GM18870 (cell line): Measurements from ENCODE around the gene SDC1.
"Not testable (repeated sequence)": the region's sequence is repeated elsewhere in the genome, so short reads cannot be mapped to it uniquely, and the experiment has no call there.

Source experiments
- ATAC-seq: cut with Tn5 transposase; IDR thresholded peaks from one replicate; pipeline ENCODE4 v1.9.1; 2021; ENCODE audit warnings: moderate library complexity; ENCODE audit not compliant: unreplicated experiment

Gene SDC1

DNA sequence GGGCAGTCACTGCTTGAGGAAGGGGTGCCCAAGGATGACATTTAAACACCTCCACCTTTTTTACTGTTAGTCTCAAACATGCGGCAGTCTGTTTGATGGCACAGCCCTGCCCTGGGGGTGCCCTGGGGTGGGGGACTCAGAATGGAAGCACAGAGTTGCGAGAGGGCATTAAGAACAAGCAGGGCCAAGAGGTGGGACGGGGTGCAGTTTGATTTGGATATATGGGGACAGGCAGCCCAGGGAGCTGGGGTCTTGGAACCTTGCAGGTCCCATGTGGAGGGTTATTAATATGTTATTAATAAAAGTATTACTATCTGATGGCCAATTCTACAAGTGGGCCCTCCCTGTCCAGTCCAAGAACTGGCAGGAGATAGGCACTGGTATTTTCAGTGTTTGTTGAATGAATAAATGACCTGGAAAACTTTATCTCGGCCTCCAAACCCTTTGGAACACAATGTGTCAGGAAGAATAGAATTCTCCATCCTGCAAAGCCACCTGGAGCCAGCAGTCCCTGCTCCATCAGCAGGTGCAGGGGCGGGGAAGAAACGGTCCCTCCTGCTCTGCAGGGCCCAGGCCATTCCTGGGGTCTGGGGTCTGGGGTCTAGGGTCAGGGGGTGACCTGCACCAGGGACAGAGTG, 25.2 kb downstream of the SDC1 start:
- ATAC-seq, result no peak

DNA sequence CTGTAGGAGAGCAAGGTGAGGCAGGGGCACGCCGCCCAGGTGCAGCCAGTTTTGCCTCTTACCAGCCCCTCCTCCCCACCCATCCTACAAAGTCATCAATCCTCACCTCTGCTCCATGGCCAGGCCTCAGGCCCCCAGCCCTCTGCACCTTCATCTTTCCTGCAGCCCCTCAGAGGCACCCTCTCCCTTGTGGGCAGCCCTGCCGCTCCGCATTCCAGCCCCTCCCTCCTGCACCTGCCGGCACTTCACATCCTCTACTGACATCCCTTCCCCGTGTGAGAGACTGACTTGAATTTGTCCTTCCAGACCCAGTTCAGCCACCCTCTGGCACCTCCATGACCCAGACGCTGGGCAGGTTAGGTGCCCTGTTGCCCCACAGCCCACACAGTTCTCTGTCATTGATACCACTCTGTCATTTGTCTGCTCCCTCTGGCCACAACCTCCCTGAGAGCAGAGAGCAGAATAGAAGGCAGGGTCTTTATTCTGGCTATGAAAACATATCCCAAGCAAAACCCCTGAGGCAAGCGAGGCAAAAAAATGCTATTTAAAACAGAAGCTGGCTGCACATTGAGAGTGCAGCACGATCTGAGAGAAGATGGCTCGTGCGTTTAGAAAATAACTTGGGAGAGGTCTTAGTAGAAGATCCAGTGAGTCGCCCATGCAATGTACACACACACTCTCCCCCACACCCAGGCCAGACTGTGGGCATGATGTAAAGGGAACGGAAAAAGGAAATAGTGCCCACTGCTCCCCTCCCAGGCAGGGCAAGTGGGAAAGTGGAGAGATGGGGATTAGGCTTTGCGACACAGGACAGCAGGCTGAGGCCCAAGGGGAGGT, 25.9 kb downstream of the SDC1 start:
- no peak for ATAC-seq

DNA sequence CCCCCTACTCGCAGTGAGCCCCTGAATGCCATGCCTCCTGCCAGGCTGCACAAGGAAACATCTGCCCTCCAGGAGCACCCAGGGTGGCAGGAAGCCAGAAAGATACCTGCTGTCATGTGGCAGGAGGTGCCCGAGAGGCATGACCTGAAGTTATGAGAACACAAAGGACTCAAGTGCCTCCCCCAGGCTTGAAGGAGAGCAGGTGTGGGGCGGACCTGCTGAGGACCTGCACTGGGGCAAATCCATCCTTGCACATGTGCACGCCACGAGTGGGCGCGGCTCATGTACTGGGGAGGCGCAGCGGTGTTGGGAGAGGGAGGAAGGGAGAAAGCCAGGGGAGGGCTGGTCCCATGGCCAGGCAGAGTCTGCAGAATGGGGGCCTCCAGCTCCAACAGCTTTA, 26.9 kb downstream of the SDC1 start:
- ATAC-seq, result no peak

DNA sequence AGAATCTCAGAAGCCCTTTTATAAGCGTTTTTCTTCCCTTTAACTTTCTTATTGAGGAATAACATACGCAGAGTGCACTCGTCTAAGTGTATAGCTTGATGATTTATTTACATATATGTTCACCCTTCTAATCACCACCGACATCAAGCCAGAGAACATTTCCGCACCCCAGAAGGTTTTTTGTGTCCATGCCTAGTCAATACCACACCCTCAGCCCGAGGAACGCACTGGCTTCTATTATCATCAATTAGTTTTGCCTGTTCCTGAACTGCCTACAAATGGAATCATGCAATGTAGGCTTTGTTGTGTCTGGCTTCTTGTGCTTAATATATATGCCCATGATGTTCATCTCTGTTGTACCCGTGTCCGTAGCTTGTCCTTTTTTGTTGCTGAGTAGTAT, 27.7 kb downstream of the SDC1 start:
- no peak for ATAC-seq

DNA sequence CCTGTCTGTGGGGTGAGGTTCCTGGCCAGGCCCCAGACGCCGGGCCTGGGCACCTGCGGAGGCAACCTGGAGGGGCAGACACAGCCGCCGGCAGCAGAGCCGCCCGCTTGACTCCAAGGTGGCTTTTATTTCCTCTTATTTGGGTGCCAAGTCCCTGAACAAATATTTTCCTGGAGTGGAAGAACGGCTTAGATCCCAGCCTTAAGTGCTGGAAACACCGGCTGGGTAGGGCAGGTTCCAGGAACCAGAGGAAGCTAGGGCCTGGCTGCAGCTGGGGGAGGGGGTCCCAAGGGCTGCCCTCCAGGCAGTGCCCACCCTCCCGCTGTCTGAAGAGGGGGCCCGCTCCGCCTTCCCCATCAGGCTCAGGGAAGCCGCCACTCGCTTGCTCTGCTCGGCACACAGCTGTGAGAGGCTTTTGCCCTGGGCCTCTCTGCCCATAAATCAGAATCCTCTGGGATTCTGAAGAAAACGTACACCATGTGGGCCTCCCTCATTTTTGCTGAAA, 28.2 kb downstream of the SDC1 start:
- no peak for ATAC-seq

DNA sequence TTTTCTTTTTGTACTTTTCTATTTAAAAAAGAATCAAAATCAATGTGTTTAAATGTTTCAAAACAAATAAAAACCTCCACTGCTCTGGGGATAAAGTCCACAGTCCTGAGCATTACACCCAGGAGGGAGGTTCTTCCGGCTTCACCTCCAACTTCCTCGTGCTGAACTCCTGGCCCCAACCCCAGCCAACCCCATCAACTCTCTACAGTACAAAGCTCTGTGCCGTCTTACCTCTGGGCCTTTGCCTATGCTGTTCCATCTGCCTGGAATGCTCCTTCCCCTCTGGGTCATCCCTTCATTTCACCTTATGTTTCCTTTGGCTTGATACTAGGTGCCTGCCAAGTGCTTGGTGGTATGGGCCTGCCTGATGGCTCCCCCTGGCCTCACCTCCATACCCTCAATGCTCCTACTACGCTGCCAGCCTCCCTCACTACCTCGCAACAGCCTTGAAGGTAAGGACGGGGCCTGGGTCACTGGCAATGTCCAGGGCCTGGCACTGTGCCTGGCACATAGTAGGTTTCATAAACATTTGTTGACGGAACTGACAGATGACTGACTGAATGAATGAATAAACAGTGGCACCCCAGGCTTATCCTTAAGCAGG, 28.8 kb downstream of the SDC1 start:
- no peak for ATAC-seq

DNA sequence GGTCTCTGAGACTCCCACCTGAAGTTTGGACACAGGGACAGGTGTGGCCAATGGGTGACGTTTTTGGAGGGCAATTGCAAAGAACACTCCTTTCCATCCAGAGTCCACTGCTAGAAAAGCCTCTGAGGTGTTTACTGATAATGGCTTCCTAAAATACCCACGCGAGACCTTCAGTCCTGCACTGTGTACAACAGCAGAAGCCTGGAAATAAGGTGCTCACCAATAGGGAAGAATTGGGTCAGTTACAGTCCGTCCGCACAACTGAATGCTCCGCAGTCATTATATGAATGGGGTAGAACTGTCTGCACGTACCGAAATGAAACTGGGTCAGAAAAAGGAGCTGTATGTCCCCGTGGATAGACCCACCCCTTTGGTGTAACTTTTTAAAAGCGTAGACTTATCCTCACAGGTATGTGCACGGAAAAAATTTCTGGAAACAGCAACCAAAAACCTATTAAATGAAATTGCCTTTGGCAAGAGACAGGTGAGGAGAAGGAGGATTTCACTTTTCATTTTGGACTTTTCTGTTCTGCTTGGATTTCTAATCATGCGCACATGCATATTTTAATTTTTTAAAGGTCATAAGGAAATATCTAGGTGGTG, 29.4 kb downstream of the SDC1 start:
- ATAC-seq, result no peak

DNA sequence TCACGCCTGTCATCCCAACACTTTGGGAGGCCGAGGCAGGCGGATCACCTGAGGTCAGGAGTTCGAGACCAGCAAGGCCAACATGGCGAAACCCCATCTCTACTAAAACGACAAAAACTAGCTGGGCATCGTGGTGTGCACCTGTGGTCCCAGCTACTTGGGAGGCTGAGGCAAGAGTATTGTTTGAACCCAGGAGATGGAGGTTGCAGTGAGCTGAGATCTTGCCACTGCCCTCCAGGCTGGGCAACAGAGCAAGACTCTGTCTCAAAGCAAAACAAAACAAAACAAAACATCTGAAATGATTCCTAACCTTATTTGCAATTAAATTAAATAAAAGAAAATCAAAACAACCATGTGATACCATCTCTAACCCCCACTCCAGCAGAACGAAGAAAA, 29.9 kb downstream of the SDC1 start:
- ATAC-seq, result not testable (repeated sequence)

DNA sequence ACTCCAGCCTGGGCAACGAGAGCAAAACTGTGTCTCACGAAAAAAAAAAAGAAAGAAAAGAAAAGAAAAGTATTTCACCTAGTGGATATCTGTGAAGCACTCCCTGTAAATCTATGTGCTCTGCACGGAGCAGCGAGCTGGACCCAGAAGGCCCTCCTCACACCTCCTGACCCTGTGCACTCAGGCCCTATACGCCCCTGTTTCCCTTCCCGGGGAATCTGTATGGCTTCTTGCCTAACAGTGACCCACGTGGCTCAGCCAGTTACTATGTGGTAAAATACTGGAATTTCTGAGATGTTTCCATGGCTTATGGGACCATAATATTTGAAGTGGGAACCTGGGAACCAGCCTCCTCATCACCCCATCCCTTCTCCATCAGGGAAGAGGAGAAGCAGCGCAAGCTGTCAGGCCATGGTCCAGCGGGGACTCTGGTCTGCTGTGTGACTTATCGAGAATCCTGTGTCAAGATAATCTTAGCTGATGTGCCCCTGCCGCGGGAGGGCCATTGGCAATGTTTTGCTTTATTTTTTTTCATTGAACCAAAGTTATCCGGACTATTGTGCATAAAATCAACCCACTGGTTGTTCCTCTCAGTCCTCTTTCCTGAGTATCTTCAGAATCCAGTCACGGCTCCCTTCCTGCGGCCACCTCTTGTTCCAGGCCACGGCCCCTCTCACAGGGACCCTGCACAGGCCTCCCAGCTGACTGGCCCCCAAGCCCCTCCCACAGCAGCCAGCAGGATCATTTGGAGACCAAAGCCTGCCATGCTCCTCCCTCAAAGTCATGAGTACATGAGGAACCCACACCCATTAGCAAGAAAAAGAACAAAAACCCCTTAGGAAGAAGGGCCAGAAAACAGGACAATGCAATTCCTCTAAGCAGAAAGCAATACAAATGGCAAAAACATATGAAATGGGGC, 30.6 kb downstream of the SDC1 start:
- ATAC-seq, result no peak

DNA sequence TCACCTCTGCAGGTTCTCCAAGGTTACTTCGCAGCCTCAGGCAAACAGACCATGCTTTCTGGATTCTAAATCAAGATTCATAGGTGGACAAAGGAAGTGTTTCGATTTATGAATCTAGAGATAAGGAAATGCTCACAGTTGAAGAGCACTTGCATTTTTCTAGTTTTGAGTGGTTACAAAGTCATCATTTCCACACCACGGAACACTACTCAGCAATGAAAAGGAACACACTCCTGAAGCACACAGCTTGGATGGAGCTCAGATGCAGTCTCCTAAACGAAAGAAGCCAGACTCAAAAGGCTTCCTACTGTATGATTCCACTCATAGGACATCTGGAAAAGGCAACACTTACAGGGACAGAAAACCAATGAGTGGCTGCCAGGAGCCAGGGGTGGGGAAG, 31.7 kb downstream of the SDC1 start:
- ATAC-seq, result no peak

DNA sequence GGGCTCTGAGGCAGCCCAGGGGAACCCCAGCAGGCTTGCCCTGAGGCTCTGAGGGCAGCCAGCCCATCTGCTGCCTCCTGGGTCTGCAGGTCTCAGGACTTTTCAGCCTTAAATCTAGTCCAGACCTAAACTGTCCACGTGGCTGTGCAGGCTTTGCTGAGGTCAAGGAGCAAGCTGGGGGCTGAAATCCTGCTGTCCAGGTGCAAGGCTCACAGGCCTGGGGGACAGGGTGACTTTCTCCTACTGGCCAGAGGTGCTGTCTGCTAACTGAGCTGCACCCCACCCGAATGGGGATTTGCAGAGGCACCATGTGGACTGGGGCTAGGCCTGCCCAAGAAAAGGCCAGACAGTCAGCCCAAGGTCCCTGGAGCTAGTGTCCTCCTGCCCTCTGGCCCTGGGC, 32.1 kb downstream of the SDC1 start:
- ATAC-seq, result no peak

DNA sequence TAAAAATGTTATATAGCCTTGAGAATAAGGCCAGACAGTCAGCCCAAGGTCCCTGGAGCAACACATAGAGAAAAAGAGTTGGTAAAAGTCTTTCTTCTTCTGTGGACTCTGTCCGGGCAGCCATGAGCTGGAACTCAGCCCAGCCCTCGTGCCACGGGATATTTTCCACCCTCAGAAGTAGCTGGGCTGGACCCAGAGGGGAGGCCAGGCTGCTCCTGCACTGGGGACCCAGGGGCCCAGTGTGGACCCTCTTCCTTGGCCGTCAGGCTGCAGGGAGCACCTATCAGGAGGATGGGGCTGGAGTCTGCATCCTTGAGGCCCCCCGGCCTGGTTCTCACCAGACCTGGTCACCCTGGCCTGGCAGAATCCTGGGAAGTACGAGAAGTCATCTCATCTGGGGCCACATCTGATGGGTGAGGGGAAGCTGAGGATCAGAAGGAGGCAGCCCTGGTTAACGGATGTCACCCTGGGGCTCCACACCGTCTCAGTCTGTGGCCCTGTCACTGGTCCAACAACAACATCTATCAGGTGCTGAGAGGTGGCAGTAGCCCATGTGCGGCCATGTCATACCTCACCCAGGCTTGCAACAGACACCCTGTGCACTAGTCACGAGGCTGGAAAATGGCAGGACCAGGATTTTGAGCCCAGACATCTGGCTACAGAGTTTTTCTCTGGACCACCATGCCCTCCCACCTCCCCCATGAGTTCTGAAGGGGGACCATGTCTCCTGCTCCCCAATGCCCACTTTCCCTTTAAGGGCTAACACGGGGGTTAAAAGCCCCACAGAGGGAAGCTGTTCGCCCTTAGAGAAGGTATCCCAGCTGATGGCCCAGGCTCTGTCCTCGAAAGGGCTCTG, 33.0 kb downstream of the SDC1 start:
- no peak for ATAC-seq

DNA sequence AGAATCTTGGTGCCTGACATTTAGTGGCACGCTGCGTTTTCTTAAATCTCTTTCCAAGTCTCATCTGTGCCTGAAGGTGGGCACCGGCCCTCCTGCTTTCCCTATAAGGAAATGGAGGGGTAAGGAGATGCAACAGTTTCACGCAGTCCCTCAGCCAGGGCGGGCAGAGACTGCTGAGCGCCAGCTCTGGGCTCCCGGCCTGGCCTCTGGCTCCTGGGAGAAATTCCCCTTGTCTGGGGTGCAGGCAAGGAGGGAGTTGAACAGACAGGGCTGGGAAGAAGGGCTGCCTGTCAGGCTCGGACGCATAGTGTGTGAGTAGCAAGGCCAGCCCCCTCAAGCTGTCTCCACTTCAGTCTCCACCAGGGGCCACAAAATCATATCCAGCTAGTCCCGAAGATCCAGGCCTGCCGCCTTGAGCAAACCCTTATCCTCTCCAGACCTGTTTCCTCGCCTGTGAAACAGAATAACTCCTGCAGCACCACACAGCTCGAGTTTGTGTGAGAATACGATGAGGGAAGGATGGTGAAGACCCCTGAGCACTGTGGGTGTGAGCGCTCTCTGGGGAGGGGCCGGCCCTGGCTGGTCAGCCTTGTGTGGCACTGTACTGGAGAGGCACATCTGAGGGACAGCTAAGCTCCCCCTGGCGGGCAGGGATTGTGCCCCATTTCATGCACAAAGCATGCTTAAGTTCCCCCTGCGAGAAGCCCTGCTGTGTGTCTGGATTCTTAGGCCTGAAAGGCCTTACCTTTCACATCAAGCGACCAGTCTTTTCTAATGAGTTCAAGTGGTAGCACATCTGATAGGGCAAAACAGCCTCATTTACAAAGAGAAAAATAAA, 33.8 kb downstream of the SDC1 start:
- no peak for ATAC-seq

DNA sequence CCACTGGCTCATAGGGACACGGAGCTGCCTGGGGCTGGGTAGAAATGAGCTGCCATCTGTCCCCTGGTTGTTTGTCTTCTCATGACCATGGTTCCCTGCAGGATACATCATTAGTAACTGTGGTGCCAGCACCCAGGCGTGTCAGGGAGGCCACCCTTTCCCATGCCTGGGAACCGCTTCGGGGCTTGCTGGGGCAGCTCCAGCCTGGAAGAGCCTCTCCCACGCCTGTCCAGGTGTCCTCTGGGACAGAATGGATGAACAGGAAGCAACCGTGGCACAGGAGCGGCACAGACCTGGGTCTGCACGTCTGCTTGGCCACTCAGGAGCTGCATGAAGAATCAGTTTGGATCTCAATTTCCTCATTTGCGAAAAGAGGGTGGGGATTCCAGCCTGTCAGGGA, 34.8 kb downstream of the SDC1 start:
- ATAC-seq, result no peak

DNA sequence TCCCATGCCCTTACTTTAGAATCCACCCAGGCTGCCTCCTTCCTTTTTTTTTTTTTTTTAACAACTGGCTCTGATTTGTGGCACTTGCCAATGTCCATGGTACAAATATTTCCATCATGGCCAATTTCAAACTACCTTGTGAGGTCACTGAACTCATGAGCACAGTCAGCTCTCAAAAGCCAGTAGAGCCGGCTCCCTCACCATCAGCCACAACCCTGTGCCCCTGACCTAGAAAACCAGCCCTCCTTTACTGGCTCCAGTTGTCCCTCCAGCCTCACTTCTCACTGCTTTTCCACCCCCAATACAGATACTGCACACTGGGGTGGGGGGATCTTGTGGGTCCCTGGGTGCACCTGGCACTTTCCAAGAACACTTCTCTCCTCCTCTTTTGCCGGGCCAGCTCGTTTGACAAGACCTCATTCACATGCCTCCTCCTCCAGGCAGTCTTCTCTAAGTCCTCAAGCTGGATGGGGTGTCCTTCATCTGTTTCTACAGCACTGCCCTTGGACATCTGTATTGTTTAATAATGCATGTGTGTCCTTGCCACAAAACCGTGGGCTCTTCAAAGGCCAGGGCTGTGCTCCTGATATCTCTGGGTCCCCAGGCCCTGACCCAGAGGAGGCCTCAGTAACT, 35.5 kb downstream of the SDC1 start:
- no peak for ATAC-seq

DNA sequence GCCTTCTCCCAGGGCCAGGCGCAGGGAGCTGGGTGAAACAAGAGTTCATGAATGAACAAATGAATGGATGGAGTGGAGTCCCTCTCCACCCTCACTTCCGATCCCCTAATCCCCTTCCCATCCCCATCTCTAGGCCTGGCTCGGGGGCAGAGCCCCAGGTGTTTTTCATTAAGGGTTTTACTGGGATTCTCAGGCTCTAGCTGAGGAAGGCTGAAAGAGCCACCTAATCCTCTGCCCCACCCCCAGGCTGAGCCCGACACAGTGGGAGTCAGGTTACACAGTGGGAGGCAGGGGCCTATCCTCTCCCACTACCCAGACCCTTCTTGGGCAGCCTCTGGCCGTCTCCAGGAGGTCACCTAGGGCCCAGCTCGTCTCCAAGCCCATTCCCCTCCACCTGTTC, 36.1 kb downstream of the SDC1 start:
- no peak for ATAC-seq

DNA sequence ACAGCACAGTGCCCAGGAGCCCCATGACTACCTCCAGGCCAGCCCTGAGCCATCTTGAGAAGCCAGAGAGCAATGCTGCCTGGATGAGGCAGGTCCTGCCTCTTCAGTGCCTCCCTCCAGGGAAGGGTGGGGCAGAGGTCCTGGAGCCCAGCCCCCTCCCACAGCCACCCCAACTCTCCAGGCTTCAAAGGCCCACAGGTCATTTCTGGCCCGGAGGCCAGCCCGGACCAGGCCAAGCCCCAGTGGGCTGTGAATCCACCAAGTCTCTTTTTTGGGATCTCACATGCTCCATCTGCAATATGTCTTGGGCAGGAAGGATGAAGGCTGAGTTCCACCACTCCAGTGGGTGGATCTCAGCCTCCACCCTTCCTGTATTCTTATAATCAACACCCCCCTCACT, 36.7 kb downstream of the SDC1 start:
- ATAC-seq, result no peak

DNA sequence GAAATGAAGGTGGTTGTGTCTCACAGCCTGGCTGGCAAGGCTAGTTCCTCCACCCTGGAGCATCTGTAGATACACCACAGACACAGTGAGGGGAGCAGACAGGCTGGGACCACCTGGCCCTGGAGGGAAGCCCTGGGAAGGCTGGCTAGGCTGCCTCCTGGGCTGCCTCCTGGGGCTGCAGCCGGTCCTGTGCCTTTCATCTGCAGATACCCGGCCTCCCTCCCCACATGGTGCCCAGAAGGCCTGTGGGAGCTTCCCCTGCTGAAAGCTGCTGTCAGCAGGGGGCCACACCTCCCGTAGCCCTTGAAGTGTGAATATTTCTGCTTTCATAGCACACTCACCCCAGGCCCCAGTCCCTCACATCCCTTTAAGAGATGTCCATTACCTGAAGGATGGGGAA, 37.6 kb downstream of the SDC1 start:
- ATAC-seq, result no peak

DNA sequence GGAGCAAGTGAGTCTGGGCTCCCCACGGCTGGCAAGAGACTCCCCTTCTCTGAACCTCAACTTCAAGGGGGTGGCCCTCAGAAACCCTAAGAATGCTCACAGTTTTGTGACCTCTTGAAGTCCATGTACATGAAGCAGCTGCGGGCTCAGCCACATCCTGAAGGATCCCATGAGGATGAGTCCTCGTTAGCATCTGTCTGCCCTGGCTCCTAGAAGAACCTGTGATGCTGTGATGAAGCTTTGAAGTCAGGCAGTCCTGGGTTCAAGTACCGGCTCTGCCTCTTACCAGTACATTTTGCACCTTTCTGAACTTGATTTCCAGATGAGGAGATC, 38.1 kb downstream of the SDC1 start:
- no peak for ATAC-seq
